SK-N-SH (cell line): Measurements from ENCODE around the gene ALDH1L1.

ENCODE experiments used
- EP300 ChIP-seq, 2 experiments: IDR thresholded peaks; 2 replicates each; pipeline versions ENCODE4 v1.4.0 to v1.6.1; 2012; ENCODE audit warnings: borderline replicate concordance in 1 of 2, low read depth in 1 of 2, low read length in 1 of 2
- POLR2AphosphoS5 ChIP-seq: IDR thresholded peaks from 2 replicates; pipeline ENCODE4 v1.6.1; 2012; ENCODE audit warnings: low read depth, low read length
- TF ChIP-seq, protein P1 (sequence below): fragments of 200-600 bp; sonication (generic); IDR thresholded peaks from 2 replicates; pipeline ENCODE4 v1.6.1; 2017; ENCODE audit warnings: antibody characterized with exemption, mild to moderate bottlenecking, moderate library complexity
- TF ChIP-seq, protein P2 (sequence below): IDR thresholded peaks from 2 replicates; pipeline ENCODE4 v1.4.0; 2012; ENCODE audit warnings: low read depth, borderline replicate concordance

DNA sequence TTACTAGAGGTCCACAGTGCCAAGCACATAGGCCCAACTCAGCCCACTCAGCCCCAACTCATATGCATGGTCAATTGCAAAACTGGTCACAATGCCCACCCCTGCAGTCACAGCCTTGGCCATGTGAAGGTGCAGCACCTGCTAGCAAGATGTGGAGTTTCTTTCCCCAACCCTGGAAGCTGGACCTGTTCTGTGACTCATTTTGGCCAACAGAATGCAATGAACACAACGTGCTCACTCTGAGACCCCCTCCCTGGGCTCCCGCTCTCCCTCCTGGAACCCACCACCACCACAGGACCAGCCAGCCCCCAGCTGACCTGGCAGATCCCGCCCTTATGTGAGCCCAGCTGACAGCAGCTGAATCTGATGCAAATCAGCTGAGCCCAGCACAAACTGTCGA is 34.4 kb downstream of the ALDH1L1 start:
- TF ChIP-seq POLR2AphosphoS5 (no peak), EP300 (IDR thresholded peaks at IDR 0.05; ENCODE audit: borderline replicate concordance in 1 of 2, low read depth in 1 of 2, low read length in 1 of 2) (no peak)
- TF ChIP-seq, protein P1, sequence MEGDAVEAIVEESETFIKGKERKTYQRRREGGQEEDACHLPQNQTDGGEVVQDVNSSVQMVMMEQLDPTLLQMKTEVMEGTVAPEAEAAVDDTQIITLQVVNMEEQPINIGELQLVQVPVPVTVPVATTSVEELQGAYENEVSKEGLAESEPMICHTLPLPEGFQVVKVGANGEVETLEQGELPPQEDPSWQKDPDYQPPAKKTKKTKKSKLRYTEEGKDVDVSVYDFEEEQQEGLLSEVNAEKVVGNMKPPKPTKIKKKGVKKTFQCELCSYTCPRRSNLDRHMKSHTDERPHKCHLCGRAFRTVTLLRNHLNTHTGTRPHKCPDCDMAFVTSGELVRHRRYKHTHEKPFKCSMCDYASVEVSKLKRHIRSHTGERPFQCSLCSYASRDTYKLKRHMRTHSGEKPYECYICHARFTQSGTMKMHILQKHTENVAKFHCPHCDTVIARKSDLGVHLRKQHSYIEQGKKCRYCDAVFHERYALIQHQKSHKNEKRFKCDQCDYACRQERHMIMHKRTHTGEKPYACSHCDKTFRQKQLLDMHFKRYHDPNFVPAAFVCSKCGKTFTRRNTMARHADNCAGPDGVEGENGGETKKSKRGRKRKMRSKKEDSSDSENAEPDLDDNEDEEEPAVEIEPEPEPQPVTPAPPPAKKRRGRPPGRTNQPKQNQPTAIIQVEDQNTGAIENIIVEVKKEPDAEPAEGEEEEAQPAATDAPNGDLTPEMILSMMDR: no peak
- TF ChIP-seq, protein P2, sequence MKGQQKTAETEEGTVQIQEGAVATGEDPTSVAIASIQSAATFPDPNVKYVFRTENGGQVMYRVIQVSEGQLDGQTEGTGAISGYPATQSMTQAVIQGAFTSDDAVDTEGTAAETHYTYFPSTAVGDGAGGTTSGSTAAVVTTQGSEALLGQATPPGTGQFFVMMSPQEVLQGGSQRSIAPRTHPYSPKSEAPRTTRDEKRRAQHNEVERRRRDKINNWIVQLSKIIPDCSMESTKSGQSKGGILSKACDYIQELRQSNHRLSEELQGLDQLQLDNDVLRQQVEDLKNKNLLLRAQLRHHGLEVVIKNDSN: no peak
